HepG2 (cell line): ENCODE data around the gene ATP2A2. TPM values are rescaled to one million over a fixed set of nuclear protein-coding genes. Genes with fewer than 3 reads are reported as not detected.
A peak's percentile ranks its signal among the peaks of the same experiment; 100 is the strongest.

ENCODE experiments used
- BORCS8-MEF2B ChIP-seq: sonication (generic); formaldehyde crosslinking; IDR thresholded peaks from 2 replicates; pipeline ENCODE4 v1.8.0; 2022; ENCODE audit warnings: mild to moderate bottlenecking, missing genetic modification reagents
- CHD4 ChIP-seq: fragments of 200-600 bp; sonication (generic); IDR thresholded peaks from 2 replicates; pipeline ENCODE4 v1.7.0; 2017; ENCODE audit warnings: mild to moderate bottlenecking, low read length, borderline replicate concordance
- DMAP1 ChIP-seq: IDR thresholded peaks from 2 replicates; pipeline ENCODE4 v1.6.1; 2016
- FOXO1 ChIP-seq: sonication (generic); formaldehyde crosslinking; IDR thresholded peaks from 2 replicates; pipeline ENCODE4 v1.4.0; 2020; ENCODE audit warnings: missing genetic modification reagents
- KAT8 ChIP-seq: IDR thresholded peaks from 2 replicates; pipeline ENCODE4 v1.6.1; 2016; ENCODE audit warnings: missing genetic modification reagents, missing compliant biosample characterization
- KDM5B ChIP-seq: sonication (generic); formaldehyde crosslinking; IDR thresholded peaks from 2 replicates; pipeline ENCODE4 v1.4.0; 2020; ENCODE audit warnings: missing genetic modification reagents, mild to moderate bottlenecking, borderline replicate concordance
- MEF2D ChIP-seq: sonication (generic); formaldehyde crosslinking; IDR thresholded peaks from 2 replicates; pipeline ENCODE4 v1.5.1; 2020; ENCODE audit warnings: mild to moderate bottlenecking, missing genetic modification reagents
- ZFP41 ChIP-seq: sonication (generic); formaldehyde crosslinking; IDR thresholded peaks from 2 replicates; pipeline ENCODE4 v1.4.0; 2020; ENCODE audit warnings: mild to moderate bottlenecking, missing genetic modification reagents, borderline replicate concordance
- ZFP62 ChIP-seq: sonication (generic); formaldehyde crosslinking; IDR thresholded peaks from 2 replicates; pipeline ENCODE4 v1.4.0; 2020; ENCODE audit warnings: missing genetic modification reagents
- ZNF569 ChIP-seq: sonication (generic); formaldehyde crosslinking; IDR thresholded peaks from 2 replicates; pipeline ENCODE4 v1.5.0; 2020; ENCODE audit warnings: mild to moderate bottlenecking, missing genetic modification reagents, moderate library complexity, borderline replicate concordance
- ZNF850 ChIP-seq: sonication (generic); formaldehyde crosslinking; conservative IDR thresholded peaks from 2 replicates; pipeline ENCODE4 v1.9.0; 2021; ENCODE audit warnings: mild to moderate bottlenecking, missing genetic modification reagents
- polyA plus RNA-seq, 8 experiments: library from polyadenylated mRNA; depleted of rRNA in 3 of 8; stranded (reverse) in 7 of 8; unstranded in 1 of 8; fragments of >200 nt; fragmentation: Illumina TruSeq in 4 of 8; extraction: Trizol in 4 of 8; gene quantifications; 2 replicates each; pipeline versions ENCODE4 v1.2.1 to v1.2.3, GENCODE V29; 2011 to 2016; ENCODE audit warnings: low read depth in 4 of 8, missing spikeins in 1 of 8, mixed read lengths in 1 of 8; ENCODE audit not compliant: insufficient read depth in 1 of 8
- total RNA-seq, 5 experiments: library from RNA; depleted of rRNA; stranded (reverse); fragments of >200 nt; fragmentation: Illumina TruSeq; extraction: Trizol; gene quantifications; 2 replicates each; pipeline ENCODE4 v1.2.3, GENCODE V29; 2016; ENCODE audit warnings: low read depth in 1 of 5
- TF ChIP-seq, protein P1 (sequence below): sonication (generic); formaldehyde crosslinking; IDR thresholded peaks from 2 replicates; pipeline ENCODE4 v1.4.0; 2020; ENCODE audit warnings: mild to moderate bottlenecking, missing genetic modification reagents
- TF ChIP-seq, protein P2 (sequence below): sonication (generic); formaldehyde crosslinking; IDR thresholded peaks from 2 replicates; pipeline ENCODE4 v1.4.0; 2020; ENCODE audit warnings: missing genetic modification reagents
- TF ChIP-seq, protein P3 (sequence below): sonication (generic); formaldehyde crosslinking; conservative IDR thresholded peaks from 2 replicates; pipeline ENCODE4 v1.4.0; 2020; ENCODE audit warnings: missing genetic modification reagents
- TF ChIP-seq, protein P4 (sequence below): sonication (generic); formaldehyde crosslinking; IDR thresholded peaks from 2 replicates; pipeline ENCODE4 v1.4.0; 2020; ENCODE audit warnings: missing genetic modification reagents, mild to moderate bottlenecking, borderline replicate concordance

Gene ATP2A2
- total and polyA plus RNA-seq, 2 of the 13 experiments (the other 11 are each of a cell fraction or from before 2014, with no cell fraction given), result 35.4 to 85.5 TPM

DNA sequence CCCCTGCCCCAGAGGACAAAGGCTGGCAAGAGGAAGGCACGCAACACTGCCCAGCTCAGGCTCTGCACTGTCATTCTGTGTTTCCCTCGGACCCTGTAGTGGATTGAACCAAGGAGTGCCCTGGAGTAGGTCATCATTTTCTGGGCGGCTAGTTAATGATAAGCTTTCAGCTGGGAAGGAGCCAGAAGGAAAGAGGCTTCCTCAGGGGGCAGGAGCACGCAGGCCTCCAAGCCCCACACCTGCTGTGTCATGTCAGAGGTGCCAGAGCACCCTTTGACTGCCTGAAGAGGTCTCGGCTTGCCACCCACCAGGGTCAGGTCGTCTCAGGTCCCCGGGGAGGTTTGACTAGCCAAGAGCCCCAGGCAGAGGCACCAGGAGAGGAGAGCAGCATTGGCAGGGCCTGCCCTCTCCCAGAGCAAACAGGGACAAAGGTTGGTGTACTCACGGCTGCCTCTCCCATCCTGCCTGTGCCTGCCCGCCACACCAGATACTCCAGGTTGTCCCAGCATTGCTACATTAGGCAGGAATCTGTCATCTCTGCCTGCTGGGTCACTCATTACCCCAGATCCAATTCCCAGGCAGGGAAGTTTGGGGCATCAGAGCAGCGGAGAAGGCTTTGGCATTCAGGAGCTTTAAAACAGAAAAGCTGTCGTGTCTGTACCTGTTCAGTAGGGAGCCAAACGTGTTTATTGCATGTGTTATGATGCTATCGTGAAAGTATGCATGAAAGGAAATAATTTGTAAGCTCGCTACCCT, 33.5 kb upstream of the ATP2A2 start (continued):
- TF ChIP-seq, protein P1, sequence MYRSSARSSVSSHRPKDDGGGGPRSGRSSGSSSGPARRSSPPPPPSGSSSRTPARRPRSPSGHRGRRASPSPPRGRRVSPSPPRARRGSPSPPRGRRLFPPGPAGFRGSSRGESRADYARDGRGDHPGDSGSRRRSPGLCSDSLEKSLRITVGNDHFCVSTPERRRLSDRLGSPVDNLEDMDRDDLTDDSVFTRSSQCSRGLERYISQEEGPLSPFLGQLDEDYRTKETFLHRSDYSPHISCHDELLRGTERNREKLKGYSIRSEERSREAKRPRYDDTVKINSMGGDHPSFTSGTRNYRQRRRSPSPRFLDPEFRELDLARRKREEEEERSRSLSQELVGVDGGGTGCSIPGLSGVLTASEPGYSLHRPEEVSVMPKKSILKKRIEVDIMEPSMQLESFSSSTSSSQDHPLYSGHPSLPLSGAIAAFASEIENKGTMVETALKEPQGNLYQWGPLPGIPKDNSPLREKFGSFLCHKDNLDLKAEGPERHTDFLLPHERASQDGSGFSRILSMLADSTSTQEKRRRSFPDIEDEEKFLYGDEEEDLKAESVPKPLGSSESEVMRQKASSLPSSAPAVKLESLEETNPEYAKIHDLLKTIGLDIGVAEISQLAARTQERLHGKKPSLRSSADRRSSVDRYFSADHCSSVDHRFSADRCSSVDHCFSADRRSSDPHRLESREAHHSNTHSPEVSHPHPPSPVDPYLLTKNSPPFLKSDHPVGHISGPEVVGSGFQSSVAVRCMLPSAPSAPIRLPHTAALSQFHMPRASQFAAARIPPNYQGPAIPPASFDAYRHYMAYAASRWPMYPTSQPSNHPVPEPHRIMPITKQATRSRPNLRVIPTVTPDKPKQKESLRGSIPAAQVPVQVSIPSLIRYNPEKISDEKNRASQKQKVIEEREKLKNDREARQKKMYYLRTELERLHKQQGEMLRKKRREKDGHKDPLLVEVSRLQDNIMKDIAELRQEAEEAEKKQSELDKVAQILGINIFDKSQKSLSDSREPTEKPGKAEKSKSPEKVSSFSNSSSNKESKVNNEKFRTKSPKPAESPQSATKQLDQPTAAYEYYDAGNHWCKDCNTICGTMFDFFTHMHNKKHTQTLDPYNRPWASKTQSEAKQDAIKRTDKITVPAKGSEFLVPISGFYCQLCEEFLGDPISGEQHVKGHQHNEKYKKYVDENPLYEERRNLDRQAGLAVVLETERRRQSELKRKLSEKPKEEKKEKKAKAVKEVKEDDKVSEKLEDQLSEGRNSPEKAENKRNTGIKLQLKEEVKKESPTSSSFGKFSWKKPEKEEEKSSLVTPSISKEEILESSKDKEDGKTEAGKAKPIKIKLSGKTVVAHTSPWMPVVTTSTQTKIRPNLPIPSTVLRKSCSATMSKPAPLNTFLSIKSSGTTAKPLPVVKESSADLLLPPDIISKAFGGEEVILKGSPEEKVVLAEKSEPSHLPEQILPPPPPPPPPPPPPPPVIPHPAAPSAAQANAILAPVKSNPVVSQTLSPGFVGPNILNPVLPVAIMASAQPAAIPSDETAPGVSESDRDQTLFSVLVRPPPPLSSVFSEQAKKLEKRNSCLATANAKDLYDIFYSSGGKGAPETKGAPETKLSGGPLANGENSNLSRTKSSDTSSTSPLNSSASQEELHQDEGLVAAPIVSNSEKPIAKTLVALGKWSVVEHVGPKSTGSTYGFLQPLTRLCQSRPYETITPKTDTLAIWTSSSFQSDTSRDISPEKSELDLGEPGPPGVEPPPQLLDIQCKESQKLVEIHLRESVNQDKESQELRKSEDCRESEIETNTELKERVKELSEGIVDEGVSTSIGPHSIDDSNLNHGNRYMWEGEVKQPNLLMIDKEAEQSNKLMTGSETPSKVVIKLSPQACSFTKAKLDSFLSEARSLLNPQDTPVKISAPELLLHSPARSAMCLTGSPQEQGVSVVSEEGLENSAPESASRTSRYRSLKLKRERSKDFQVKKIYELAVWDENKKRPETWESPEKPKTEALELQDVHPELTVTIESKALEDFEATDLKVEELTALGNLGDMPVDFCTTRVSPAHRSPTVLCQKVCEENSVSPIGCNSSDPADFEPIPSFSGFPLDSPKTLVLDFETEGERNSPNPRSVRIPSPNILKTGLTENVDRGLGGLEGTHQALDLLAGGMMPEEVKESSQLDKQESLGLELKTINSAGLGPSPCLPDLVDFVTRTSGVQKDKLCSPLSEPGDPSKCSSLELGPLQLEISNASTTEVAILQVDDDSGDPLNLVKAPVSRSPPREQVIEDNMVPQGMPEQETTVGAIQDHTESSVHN (CRISPR knock-in tag), result no peak
- TF ChIP-seq ZFP41, result no peak
- peak; percentile 73; the same call in 1 of the 2 replicates for TF ChIP-seq MEF2D
- no peak for TF ChIP-seq ZFP62 (CRISPR knock-in tag)
- TF ChIP-seq, protein P2, sequence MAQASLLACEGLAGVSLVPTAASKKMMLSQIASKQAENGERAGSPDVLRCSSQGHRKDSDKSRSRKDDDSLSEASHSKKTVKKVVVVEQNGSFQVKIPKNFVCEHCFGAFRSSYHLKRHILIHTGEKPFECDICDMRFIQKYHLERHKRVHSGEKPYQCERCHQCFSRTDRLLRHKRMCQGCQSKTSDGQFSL, result no peak
- no peak for TF ChIP-seq CHD4
- TF ChIP-seq ZNF569 (CRISPR knock-in tag), result no peak
- TF ChIP-seq, protein P3, sequence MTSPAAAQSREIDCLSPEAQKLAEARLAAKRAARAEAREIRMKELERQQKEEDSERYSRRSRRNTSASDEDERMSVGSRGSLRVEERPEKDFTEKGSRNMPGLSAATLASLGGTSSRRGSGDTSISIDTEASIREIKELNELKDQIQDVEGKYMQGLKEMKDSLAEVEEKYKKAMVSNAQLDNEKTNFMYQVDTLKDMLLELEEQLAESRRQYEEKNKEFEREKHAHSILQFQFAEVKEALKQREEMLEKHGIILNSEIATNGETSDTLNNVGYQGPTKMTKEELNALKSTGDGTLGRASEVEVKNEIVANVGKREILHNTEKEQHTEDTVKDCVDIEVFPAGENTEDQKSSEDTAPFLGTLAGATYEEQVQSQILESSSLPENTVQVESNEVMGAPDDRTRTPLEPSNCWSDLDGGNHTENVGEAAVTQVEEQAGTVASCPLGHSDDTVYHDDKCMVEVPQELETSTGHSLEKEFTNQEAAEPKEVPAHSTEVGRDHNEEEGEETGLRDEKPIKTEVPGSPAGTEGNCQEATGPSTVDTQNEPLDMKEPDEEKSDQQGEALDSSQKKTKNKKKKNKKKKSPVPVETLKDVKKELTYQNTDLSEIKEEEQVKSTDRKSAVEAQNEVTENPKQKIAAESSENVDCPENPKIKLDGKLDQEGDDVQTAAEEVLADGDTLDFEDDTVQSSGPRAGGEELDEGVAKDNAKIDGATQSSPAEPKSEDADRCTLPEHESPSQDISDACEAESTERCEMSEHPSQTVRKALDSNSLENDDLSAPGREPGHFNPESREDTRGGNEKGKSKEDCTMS, result no peak
- TF ChIP-seq, protein P4, sequence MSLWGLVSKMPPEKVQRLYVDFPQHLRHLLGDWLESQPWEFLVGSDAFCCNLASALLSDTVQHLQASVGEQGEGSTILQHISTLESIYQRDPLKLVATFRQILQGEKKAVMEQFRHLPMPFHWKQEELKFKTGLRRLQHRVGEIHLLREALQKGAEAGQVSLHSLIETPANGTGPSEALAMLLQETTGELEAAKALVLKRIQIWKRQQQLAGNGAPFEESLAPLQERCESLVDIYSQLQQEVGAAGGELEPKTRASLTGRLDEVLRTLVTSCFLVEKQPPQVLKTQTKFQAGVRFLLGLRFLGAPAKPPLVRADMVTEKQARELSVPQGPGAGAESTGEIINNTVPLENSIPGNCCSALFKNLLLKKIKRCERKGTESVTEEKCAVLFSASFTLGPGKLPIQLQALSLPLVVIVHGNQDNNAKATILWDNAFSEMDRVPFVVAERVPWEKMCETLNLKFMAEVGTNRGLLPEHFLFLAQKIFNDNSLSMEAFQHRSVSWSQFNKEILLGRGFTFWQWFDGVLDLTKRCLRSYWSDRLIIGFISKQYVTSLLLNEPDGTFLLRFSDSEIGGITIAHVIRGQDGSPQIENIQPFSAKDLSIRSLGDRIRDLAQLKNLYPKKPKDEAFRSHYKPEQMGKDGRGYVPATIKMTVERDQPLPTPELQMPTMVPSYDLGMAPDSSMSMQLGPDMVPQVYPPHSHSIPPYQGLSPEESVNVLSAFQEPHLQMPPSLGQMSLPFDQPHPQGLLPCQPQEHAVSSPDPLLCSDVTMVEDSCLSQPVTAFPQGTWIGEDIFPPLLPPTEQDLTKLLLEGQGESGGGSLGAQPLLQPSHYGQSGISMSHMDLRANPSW (CRISPR knock-in tag), result peak; percentile 76; the same call in 1 of the 2 replicates
- TF ChIP-seq KAT8 (CRISPR knock-in tag), result peak; percentile 72
- TF ChIP-seq ZNF850 (CRISPR knock-in tag), result no peak
- no peak; the same call in none of the 2 replicates for TF ChIP-seq DMAP1 (CRISPR knock-in tag)
- 0 out of 2 replicates have a peak, but pooled peaks have one; percentile 16 for TF ChIP-seq BORCS8-MEF2B
- peak; percentile 1; the same call in 1 of the 2 replicates for TF ChIP-seq FOXO1 (CRISPR knock-in tag)
- peak; percentile 62; the same call in 1 of the 2 replicates for TF ChIP-seq KDM5B (CRISPR knock-in tag)
